Fibroblast of skin of back (primary cell): ENCODE measurements around the gene NTPCR.

Experiments used
- DNase-seq: peaks from one replicate; pipeline ENCODE4 v3.0.0-alpha.2; 2013

Gene NTPCR

DNA sequence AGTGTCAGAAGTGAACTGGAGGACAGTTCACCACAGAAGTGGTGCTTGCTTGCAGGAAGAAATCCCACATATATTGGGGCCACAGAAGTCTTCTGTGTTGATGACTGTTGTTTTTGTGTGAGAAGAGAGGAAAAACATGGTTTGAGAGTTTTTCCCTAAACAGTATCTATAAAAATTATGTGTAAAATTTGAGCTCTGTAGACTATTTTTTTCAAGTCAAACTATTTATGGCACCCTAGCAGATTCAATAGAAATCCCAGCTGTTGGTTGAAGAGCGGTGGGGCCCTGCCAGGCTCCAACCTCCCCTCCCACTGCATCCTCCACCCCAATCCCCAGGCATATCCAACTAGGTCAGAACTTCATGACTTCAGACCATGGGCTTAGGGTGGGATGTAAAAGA is 61.6 kb downstream of the NTPCR start:
- no peak for DNase-seq

DNA sequence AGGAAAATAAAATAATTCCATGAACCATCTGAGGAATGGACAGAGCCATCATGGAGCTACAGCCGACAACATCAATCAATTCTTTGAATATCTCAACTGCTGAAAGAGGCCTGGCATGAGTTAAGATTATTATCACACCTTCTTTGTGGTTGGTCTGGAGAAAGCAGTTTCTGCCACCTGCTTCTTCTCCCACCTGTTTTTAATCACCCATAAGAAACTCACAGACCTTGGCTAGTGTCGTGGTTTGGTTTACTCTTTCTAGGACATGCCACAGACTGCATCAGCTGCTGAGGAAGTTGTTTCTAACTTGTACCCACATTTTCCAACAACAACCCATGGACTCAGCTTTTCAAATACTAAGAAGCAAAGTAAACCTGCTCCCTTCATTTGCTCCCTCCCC is 65.6 kb downstream of the NTPCR start:
- no peak for DNase-seq

DNA sequence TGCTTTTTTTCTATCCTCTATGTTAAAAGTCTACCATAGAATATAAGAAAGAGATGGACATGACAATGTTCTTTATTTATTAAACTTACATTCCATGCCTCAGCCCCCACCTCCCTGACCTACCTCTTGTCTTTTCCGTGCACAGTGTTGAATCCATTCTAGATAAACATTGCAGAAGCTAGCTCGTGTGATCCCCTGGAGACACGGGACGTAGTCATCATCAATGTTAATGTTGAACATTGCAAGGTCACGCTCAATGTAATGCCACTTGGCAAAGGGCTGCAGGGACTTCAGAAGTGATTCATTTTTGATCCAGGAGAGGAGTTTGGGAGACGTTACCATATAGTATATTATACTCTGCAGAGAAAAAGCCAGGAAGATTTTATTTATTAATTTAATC is 66.4 kb downstream of the NTPCR start:
- no peak for DNase-seq

DNA sequence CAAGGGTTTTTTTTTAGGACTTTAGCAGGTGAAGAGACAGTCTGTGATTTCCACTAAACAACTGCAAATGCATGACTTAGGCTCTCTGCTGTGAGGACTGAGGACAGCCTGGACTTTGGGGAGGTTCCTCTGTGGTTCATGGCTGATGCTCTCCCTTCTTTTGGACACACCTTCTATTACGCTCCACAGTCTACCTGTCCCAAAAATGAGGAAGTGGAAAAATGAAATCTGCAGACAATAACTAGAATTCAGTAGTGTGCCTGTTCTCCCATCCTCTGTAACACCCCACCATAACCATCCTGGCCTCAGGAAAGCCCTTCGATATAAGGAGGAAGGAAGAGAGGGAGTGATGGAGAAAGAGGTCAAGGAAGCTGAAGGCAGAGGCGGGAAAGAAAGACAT is 68.7 kb downstream of the NTPCR start:
- no peak for DNase-seq

DNA sequence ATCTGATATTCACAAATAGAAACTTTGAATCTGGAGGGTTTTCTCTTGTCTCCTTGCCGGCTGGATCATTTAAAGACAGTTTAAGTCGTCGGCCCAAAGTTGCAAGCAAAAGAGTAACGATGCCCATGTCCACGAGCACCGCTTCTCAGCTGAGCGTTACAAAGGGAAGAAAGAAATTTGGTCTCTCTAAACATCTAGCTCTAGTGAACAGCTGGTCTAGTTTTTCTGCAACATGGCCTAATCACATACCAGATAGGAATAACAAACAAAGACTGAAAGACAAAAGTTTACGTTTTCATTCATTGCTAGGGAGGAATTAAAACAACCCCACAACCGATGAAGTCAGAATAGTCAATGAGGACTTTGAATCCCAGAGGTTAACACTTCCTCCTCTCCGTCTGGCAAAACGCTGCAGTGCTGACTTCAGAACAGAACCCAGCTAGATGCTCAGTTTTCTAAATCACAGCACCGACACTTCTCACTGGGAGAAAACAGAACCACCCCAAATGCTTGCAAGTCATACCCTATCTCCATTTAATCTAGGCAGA is 69.4 kb downstream of the NTPCR start:
- DNase-seq: no peak

DNA sequence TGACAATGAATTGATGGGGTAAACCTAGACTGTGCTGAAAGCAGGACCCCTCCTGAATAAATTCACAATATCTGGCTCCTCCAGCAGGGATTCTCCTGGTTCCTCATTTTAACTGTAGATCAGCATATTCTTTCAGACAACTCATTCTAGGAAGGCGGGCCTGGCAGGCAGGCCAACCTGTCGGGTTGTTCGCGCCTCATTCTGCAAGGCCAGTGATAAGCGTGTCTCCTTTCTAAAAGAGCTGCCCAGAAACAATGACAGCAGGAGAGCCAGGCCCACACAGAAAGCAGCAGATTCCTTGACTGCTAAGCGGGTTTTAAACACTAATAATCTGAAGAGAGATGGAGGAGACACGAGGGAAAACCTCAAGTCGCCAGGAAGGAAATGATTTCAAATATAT is 70.0 kb downstream of the NTPCR start:
- DNase-seq: no peak

DNA sequence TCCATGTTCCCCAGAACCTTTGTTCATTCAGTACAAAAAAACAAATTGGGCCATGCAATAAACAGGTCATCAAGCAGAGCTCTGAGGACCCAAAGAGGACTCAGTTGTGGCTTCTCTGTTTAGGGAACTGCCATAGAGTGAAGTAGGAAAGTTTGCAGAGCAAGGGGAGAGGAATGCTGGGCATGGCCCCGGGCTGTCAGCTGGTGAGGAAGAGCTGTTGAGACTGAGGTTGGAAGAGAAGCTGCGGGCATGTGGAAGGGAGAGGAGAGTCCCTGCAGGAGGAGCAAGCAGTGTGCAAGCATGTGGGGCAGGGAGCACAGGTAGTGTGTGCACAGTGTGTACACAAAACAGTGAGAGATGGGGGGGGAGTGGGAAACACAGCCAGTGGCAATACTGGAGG is 71.8 kb downstream of the NTPCR start:
- no peak for DNase-seq

DNA sequence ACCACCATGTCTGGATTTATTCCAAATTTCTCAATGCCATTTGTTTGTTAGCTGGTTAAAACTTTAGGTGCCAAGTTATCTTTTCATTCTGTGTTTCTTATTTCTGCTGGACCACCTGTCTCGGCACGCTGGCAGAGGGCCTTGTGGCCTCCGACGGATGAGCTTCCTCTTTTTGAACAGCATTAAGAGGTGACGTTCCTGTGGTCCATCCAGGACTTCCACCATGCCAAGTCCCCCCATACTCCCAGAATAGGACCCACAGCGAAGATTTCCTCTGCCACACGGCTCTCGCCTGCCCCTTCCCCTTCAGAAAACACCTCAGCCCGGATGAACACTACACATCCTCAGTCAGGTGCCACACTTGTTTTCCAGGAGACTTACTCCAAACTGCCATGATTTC is 73.8 kb downstream of the NTPCR start:
- DNase-seq: no peak

DNA sequence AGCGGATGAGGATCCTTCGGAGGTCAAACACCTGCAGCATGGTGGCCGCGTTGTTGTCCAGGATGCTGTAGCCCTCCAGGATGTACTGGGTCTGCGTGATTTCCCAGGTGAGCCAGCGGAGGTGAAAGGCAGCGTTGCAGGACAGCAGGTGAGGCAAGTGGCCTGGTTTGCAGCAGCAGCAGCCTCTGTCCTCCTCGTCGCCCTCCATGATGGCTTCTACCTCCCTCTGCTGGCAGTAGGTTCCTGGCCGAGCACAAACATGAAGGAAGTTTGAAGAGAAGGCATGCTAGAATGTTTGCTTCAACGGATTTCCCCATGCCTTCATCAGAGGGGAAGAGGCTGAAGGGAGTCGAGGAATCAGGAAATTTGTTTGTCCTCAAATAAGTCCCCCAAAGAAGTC is 74.7 kb downstream of the NTPCR start:
- peak; percentile 18 for DNase-seq

DNA sequence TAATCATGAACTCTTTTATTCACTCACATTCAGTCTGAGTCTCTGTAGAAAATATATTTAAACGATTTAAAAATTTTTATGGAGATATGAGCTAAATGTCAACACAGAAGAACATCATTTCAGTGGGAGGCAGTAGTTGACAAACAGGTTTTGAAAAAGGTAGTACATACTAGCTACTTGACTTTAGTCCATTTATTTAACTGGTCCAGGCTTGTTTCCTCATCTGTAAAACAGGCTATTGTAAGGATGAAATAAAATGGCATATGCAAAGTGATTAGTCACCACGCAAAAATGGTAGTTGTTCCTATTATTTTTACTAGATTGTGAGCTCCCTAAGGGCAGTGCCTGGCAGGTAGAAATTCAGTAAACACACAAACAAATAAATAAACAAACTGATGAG is 75.2 kb downstream of the NTPCR start:
- no peak for DNase-seq

DNA sequence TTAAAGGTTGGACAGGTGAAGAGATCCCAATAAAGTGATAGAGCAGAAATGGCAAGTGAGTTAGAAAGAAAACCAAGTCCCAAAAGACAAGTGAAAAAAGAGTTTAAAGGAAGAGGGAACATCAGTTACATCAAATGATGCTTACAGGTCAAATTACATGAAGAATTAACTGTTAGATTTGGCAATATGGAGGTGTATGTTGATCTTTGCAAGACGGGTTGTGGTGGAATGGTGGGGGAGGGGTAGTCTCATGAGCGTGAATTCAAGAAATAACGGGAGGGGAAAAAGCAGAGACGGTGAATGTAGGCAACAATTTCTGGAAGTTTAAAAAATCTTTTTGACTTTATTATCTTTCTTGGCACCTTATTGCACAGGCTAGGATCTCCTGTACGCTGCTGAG is 76.6 kb downstream of the NTPCR start:
- no peak for DNase-seq

DNA sequence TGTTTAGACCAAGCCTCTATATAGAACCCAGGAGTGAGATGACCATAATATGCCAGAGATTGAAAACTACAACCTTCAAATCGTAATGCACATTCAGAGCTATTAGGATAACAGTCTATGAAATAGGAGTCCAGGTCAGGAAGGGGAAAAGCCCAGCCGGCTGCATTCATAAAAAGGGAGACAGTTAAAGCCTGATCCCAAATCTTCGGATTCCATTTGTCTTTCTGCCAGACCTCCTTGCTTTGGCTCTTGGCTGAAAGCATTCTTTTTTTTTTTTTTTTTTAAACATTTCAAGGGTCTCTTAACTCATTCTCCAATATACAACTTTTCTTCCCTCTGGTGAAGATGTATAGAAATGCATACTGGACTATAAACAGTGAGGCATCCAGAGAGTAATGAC is 81.1 kb downstream of the NTPCR start:
- DNase-seq: no peak

DNA sequence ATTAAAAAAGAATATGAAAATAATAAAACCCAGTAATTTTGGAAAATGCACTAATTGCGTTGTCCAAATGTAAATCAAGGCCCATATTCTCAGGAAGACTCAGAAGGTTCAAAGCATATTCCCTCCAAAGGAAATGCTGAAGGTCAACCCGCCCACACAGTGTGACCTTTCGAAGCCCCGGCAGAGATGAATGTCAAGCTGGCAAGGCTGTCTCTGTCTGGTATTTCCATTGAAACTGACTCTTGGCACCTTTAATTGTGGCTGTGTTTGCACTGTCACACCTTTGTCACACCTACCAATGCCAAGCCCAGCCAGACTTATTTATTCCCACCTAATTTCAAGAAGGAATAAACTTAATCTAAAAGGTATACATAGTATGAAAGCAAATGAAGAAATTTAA is 82.5 kb downstream of the NTPCR start:
- DNase-seq: no peak

DNA sequence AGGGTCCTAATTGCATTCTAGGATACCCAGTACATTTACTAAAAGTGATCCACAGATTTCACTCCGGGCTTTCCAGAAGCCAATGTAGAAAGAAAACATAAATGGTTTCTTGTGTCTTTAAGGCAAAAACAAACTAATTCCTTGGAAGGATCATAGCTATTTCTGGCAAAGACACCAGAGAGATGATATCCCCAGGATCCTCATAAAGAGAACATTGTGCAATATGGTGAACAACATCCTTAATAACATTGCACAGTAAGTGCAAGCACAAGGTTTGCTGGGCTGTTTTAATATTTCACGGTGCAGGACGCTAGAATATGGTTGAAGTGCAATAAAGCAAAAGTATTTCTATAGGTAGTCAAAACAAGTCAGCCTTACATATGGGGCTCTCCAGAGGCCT is 83.0 kb downstream of the NTPCR start:
- no peak for DNase-seq
